Measurements from ENCODE around the gene IL17D. TPM values are rescaled to one million over a fixed set of nuclear protein-coding genes. Genes with fewer than 3 reads are reported as not detected.

IL17D gene
- total RNA-seq, 1 donor from 2014 or later, result 1.3 TPM

GRCh38 chr13:20721058-20721453 is 17.6 kb downstream of the IL17D start:
- no peak for TF ChIP-seq CTCF (IDR thresholded peaks at IDR 0.05; ENCODE audit: partially characterized antibody, unreplicated experiment)
- H3K4me1 Mint-ChIP-seq (ENCODE audit: low read depth, unreplicated experiment), result peaks cover 9% of the 10 kb centered on the region
- DNase-seq, result no peak
- H3K9me3 Mint-ChIP-seq (ENCODE audit: unreplicated experiment), result peaks cover 2% of the 10 kb centered on the region
- H3K27me3 Mint-ChIP-seq (ENCODE audit: unreplicated experiment), result peaks cover 5% of the 10 kb centered on the region
- no peak overlapping the region for H3K27ac Mint-ChIP-seq (ENCODE audit: unreplicated experiment)
- peak overlapping the region; percentile 69 for H3K4me3 Mint-ChIP-seq (ENCODE audit: unreplicated experiment)
- no peaks in the 10 kb centered on the region for H3K36me3 Mint-ChIP-seq (ENCODE audit: unreplicated experiment)

DNA sequence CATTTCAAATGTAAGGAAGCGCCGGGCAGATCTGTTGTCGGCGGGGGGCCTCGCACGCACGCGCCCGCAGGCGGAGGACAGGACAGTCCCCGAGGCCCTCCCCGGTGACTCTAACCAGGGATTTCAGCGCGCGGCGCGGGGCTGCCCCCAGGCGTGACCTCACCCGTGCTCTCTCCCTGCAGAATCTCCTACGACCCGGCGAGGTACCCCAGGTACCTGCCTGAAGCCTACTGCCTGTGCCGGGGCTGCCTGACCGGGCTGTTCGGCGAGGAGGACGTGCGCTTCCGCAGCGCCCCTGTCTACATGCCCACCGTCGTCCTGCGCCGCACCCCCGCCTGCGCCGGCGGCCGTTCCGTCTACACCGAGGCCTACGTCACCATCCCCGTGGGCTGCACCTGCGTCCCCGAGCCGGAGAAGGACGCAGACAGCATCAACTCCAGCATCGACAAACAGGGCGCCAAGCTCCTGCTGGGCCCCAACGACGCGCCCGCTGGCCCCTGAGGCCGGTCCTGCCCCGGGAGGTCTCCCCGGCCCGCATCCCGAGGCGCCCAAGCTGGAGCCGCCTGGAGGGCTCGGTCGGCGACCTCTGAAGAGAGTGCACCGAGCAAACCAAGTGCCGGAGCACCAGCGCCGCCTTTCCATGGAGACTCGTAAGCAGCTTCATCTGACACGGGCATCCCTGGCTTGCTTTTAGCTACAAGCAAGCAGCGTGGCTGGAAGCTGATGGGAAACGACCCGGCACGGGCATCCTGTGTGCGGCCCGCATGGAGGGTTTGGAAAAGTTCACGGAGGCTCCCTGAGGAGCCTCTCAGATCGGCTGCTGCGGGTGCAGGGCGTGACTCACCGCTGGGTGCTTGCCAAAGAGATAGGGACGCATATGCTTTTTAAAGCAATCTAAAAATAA is 18.2 kb downstream of the IL17D start:
- peak overlapping the region; percentile 69 for H3K4me3 Mint-ChIP-seq (ENCODE audit: unreplicated experiment)
- TF ChIP-seq CTCF (IDR thresholded peaks at IDR 0.05; ENCODE audit: partially characterized antibody, unreplicated experiment), result no peak
- H3K36me3 Mint-ChIP-seq (ENCODE audit: unreplicated experiment), result no peaks in the 10 kb centered on the region
- H3K27ac Mint-ChIP-seq (ENCODE audit: unreplicated experiment), result no peak overlapping the region
- H3K27me3 Mint-ChIP-seq (ENCODE audit: unreplicated experiment), result peaks cover 5% of the 10 kb centered on the region
- peaks cover 7% of the 10 kb centered on the region for H3K4me1 Mint-ChIP-seq (ENCODE audit: low read depth, unreplicated experiment)
- H3K9me3 Mint-ChIP-seq (ENCODE audit: unreplicated experiment), result peaks cover 2% of the 10 kb centered on the region
- peak; percentile 68 for DNase-seq

GRCh38 chr13:20727856-20728255 is 24.4 kb downstream of the IL17D start:
- no peaks in the 10 kb centered on the region for H3K36me3 Mint-ChIP-seq (ENCODE audit: unreplicated experiment)
- no peak for TF ChIP-seq CTCF (IDR thresholded peaks at IDR 0.05; ENCODE audit: partially characterized antibody, unreplicated experiment)
- H3K4me3 Mint-ChIP-seq (ENCODE audit: unreplicated experiment), result no peak overlapping the region
- peaks cover 2% of the 10 kb centered on the region for H3K4me1 Mint-ChIP-seq (ENCODE audit: low read depth, unreplicated experiment)
- H3K27me3 Mint-ChIP-seq (ENCODE audit: unreplicated experiment), result peaks cover 4% of the 10 kb centered on the region
- peaks cover 4% of the 10 kb centered on the region for H3K9me3 Mint-ChIP-seq (ENCODE audit: unreplicated experiment)
- no peak overlapping the region for H3K27ac Mint-ChIP-seq (ENCODE audit: unreplicated experiment)
- DNase-seq, result no peak

GRCh38 chr13:20728579-20729311 is 25.2 kb downstream of the IL17D start:
- peaks cover 2% of the 10 kb centered on the region for H3K4me1 Mint-ChIP-seq (ENCODE audit: low read depth, unreplicated experiment)
- peaks cover 4% of the 10 kb centered on the region for H3K9me3 Mint-ChIP-seq (ENCODE audit: unreplicated experiment)
- TF ChIP-seq CTCF (IDR thresholded peaks at IDR 0.05; ENCODE audit: partially characterized antibody, unreplicated experiment), result no peak

More at GRCh38 chr13:20728579-20729311, 25.2 kb downstream of the IL17D start:
- Mint-ChIP-seq H3K4me3 (ENCODE audit: unreplicated experiment) (no peak overlapping the region), H3K27me3 (ENCODE audit: unreplicated experiment) (peaks cover 3% of the 10 kb centered on the region), H3K27ac (ENCODE audit: unreplicated experiment) (no peak overlapping the region), H3K36me3 (ENCODE audit: unreplicated experiment) (no peaks in the 10 kb centered on the region)
- no peak for DNase-seq
